Measurements from ENCODE around the gene SLC12A4. TPM values are rescaled to one million over a fixed set of nuclear protein-coding genes. Genes with fewer than 3 reads are reported as not detected.

Gene SLC12A4
- total and polyA plus RNA-seq, 2 of the 13 experiments (the other 11 are each of a cell fraction or from before 2014, with no cell fraction given): 65.1 to 84.3 TPM

DNA sequence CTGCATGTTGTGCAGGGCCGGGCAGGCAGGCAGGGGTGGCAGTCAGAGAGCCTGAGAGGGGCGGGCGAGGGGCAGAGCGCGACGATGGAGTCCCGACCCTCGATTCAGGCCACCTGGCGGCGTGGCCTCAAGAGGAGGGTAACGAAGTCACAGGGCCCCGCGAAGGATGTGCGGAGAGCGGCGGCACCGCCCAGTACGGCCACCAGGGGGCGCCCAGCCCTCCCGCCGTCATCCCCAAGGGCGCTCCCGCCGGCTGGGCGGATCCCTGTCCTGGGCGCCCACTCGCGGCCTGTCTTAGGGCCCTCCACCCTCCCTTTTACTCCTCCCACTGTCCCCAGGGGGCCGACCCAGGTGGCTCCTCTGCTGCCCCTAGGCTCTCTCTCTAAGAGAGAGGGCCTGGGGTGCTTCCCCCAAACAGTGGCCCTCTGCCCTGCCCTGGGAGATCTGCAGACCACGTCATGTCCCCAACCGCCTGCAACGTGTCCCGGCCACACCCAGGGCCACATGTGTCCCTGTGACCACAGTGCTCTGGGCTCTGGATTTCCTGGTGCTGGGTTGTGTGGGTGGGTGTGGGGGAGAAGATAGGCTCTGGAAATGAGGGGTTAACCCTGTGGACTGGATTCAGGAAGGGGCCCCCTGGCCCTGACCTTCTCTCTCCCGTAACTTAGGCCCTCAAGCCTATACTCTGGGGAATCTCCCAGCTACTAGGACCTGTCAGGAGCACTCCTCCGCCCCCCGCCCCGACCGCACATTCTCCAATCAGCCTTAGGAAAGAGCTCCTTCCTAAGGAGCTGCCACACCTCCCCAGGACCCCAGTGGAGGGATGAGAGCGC lies 25.0 kb upstream of the SLC12A4 start (continued):
- no peak for TF ChIP-seq BRCA1 (CRISPR knock-in tag; IDR thresholded peaks at IDR 0.05)
- no peak for TF ChIP-seq ZNF549 (CRISPR knock-in tag; IDR thresholded peaks at IDR 0.05)
- TF ChIP-seq AKAP8 (CRISPR knock-in tag; IDR thresholded peaks at IDR 0.05): peak; percentile 95
- TF ChIP-seq ZNF724P (CRISPR knock-in tag; IDR thresholded peaks at IDR 0.05; ENCODE audit: borderline replicate concordance): 0 out of 2 replicates have a peak, but pooled peaks have one; percentile 63
- TF ChIP-seq ZNF30 (CRISPR knock-in tag; IDR thresholded peaks at IDR 0.05): no peak
- TF ChIP-seq, protein P1, sequence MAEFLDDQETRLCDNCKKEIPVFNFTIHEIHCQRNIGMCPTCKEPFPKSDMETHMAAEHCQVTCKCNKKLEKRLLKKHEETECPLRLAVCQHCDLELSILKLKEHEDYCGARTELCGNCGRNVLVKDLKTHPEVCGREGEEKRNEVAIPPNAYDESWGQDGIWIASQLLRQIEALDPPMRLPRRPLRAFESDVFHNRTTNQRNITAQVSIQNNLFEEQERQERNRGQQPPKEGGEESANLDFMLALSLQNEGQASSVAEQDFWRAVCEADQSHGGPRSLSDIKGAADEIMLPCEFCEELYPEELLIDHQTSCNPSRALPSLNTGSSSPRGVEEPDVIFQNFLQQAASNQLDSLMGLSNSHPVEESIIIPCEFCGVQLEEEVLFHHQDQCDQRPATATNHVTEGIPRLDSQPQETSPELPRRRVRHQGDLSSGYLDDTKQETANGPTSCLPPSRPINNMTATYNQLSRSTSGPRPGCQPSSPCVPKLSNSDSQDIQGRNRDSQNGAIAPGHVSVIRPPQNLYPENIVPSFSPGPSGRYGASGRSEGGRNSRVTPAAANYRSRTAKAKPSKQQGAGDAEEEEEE (CRISPR knock-in tag; IDR thresholded peaks at IDR 0.05; ENCODE audit: borderline replicate concordance): no peak; the same call in 1 of the 2 replicates
- no peak for TF ChIP-seq ZNF260 (CRISPR knock-in tag; IDR thresholded peaks at IDR 0.05; ENCODE audit: borderline replicate concordance, low read depth)
- TF ChIP-seq MTF2 (CRISPR knock-in tag; IDR thresholded peaks at IDR 0.05; ENCODE audit: borderline replicate concordance): no peak; the same call in 1 of the 2 replicates
- TF ChIP-seq ETV6 (CRISPR knock-in tag; conservative IDR thresholded peaks at IDR 0.05): peak; percentile 83; the same call in 1 of the 2 replicates
- TF ChIP-seq FIP1L1 (IDR thresholded peaks at IDR 0.05; ENCODE audit: borderline replicate concordance, insufficient read depth, low read depth, low read length): no peak
- TF ChIP-seq, protein P2, sequence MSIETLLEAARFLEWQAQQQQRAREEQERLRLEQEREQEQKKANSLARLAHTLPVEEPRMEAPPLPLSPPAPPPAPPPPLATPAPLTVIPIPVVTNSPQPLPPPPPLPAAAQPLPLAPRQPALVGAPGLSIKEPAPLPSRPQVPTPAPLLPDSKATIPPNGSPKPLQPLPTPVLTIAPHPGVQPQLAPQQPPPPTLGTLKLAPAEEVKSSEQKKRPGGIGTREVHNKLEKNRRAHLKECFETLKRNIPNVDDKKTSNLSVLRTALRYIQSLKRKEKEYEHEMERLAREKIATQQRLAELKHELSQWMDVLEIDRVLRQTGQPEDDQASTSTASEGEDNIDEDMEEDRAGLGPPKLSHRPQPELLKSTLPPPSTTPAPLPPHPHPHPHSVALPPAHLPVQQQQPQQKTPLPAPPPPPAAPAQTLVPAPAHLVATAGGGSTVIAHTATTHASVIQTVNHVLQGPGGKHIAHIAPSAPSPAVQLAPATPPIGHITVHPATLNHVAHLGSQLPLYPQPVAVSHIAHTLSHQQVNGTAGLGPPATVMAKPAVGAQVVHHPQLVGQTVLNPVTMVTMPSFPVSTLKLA (IDR thresholded peaks at IDR 0.05): no peak
- TF ChIP-seq ZNF256 (CRISPR knock-in tag; conservative IDR thresholded peaks at IDR 0.05): peak; percentile 67; the same call in 1 of the 2 replicates
- TF ChIP-seq HMGA1 (CRISPR knock-in tag; conservative IDR thresholded peaks at IDR 0.05): no peak
- TF ChIP-seq ZFP36L1 (CRISPR knock-in tag; IDR thresholded peaks at IDR 0.05): no peak
- no peak for TF ChIP-seq DR1 (CRISPR knock-in tag; IDR thresholded peaks at IDR 0.05)
- no peak for TF ChIP-seq PAF1 (CRISPR knock-in tag; IDR thresholded peaks at IDR 0.05)
- no peak for TF ChIP-seq ZIK1 (CRISPR knock-in tag; IDR thresholded peaks at IDR 0.05; ENCODE audit: borderline replicate concordance, low read depth)
- no peak for TF ChIP-seq FOXM1 (CRISPR knock-in tag; IDR thresholded peaks at IDR 0.05)
- TF ChIP-seq STAG1 (CRISPR knock-in tag; IDR thresholded peaks at IDR 0.05): peak; percentile 81
- no peak for TF ChIP-seq ZNF12 (CRISPR knock-in tag; IDR thresholded peaks at IDR 0.05)
- TF ChIP-seq, protein P3, sequence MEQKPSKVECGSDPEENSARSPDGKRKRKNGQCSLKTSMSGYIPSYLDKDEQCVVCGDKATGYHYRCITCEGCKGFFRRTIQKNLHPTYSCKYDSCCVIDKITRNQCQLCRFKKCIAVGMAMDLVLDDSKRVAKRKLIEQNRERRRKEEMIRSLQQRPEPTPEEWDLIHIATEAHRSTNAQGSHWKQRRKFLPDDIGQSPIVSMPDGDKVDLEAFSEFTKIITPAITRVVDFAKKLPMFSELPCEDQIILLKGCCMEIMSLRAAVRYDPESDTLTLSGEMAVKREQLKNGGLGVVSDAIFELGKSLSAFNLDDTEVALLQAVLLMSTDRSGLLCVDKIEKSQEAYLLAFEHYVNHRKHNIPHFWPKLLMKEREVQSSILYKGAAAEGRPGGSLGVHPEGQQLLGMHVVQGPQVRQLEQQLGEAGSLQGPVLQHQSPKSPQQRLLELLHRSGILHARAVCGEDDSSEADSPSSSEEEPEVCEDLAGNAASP (CRISPR knock-in tag; IDR thresholded peaks at IDR 0.05; ENCODE audit: borderline replicate concordance): peak; percentile 68
- no peak; the same call in 1 of the 2 replicates for TF ChIP-seq ZNF430 (CRISPR knock-in tag; IDR thresholded peaks at IDR 0.05)
- TF ChIP-seq TAF15 (IDR thresholded peaks at IDR 0.05; ENCODE audit: low read depth, low read length, poor library complexity, severe bottlenecking): no peak
- TF ChIP-seq GTF2F1 (IDR thresholded peaks at IDR 0.05; ENCODE audit: low read length): no peak
- no peak for TF ChIP-seq ZFAT (CRISPR knock-in tag; conservative IDR thresholded peaks at IDR 0.05)
- no peak for TF ChIP-seq JUNB (CRISPR knock-in tag; IDR thresholded peaks at IDR 0.05; ENCODE audit: borderline replicate concordance)
- TF ChIP-seq ONECUT2 (CRISPR knock-in tag; IDR thresholded peaks at IDR 0.05): no peak
- no peak for TF ChIP-seq ZBTB42 (CRISPR knock-in tag; IDR thresholded peaks at IDR 0.05)
